ENCODE data around the gene ZRANB2.

ZRANB2 gene

DNA sequence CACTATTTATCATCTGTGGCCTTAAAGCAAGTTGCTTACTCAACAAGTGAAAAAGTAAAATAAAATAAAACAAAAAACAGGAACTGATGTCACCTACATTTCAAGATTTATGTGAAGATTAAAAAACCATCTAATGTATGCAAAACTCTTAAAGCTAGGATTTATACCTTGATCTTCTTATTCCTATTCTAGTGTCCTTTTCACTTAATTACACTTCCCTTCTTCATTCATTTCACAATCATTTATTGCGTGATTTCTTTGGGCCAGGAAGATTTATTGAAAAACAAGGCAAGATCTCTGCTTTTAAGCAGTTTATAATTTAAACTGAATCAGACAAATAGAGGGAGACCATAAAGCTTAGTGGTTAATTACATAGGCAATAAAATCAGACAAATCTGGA, 51.9 kb downstream of the ZRANB2 start:
- no peak for DNase-seq (ENCODE audit: low read depth in 2 of 2)

DNA sequence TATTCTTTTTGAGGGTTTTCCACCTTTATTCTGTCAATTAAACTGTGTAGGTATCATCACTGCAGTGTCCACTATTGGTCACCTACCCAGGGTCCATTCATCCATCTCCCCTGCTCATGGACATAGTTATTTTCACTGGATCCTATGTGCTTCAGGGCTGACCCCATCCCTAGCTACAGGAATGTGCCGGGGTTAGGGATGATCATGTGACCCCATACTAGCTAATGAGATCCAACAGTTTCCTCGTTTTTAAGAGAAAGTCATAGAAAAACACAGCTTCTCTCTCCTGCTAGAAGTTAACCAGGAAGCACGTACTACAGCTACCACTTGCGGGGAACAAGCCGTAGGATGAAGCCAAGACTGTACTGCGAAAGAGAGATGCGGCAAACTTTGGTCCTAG, 52.8 kb downstream of the ZRANB2 start:
- DNase-seq (ENCODE audit: low read depth in 2 of 2) = no peak

DNA sequence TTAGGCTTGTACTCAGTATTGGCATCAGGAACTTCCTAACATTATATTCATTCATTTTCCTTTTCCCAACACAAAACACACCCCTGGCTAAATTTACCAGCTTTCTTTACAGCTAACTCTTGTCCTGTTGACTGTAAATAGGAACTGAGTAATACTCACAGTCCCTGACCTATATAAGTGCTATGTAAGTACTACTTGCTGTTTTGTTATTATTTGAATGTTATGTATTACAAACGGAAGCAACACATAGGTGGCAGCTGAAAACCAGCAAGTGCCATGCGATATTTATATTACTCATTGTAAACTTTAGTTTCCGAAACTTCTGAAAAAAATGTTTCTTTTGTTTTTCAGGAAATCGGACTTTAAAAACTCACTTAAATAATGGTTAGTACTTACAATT, 54.7 kb downstream of the ZRANB2 start:
- DNase-seq (ENCODE audit: low read depth in 2 of 2) = no peak

DNA sequence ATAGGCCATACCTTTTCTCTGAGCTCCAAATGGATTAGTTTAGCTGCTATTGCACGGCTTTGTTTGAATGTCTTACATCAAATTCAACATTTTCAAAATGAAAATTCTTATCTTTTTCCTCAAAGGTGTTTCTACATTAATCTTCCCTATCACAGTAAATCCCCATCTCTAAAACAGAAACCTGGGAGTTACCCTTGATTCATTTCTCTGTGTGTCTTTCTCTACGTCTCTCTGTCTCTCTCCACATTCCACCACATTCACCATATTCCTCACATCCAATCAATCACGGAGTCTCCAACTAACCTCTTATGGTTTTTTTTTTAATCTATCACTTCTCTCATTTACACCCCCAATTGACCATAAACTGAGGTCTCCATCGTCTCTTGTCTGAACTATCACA, 57.3 kb downstream of the ZRANB2 start:
- DNase-seq (ENCODE audit: low read depth in 2 of 2) = no peak

DNA sequence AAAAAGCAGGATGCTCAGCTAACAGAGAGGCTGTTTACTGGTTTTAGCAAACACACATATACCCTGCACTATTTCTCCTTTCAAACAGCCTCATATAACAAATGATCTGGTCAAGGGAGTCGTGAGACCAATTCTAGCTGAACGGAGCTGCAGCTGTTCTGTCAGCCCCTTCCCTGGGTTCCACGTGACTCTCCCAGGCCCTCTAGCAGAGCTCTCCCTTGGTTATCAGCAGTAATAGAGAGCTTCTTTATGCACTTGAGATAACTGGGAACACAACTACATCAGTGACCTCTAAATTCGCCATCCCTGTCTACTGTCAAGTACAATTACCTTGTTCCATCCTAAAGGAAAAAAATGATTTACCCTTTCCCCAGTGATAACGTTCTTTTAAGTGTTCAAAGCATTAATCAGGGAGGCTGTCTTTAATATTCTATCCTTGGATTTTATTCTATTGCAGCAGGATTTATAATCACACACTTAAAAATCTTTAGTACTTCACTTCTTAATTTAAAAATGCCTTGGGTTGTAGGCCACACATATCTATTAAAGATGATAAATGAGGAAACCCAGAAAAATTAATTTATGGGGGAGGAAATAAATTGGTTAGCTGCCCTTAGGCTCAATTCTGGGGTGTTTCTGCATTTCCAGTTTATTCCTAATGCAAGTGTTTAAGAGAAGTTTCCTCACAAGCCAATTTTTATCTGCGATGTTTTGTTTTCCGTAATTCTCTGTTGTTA, 61.4 kb downstream of the ZRANB2 start:
- no peak for DNase-seq (ENCODE audit: low read depth in 2 of 2)

DNA sequence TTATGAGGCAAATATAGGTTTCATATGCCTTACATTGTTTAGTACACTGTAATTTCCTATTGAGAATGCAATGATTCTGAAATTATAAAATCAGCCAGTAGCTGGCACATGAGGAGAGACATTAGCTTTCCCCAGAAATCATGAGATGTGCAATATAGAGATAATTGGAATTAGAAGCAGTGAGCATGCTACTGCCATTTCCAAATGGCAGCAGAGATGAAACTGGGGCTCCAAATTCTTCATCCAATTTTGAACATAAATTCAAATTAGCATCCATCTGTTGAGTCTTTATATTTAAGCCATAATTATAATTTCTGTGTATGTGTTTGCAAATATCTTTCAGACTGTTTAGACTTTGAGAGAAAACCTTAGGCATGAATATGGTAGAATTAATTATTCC, 62.0 kb downstream of the ZRANB2 start:
- DNase-seq (ENCODE audit: low read depth in 2 of 2) = no peak

DNA sequence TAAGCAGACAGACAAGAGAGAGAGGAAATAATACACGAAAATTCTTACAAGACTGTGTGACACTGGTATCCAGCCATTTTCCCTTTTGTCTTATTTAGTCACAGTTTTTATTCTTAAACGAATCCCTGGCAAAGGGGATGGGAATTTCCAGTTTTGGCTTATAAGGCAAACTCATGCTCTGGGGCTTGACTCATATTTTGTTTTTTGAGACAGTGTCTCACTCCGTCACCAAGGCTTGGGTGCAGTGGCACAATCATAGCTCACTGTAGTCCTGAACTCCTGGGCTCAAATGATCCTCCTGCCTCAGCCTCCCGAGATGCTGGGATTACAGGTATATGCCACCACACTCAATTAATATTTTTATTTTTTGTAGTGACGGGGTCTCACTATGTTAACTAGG, 65.1 kb downstream of the ZRANB2 start:
- no peak for DNase-seq (ENCODE audit: low read depth in 2 of 2)

DNA sequence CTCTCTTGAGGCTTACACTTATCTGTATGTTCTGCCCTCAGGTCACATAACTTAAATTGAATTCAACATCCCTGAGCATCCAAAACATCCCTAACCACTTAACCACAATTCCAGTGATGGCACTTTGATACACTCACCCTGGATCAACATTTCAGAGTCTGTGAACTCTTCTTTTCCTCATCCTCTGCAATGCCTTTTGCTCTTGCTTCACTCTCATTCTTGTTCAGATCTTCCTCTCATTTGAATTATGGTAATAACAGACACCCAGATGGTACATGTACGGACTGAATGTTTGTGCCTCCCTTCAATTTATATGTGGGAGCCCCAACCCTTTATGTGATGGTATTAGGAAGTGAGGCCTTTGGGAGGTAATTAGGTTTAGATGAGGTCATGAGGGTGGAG, 66.7 kb downstream of the ZRANB2 start:
- DNase-seq (ENCODE audit: low read depth in 2 of 2) = peak in 1 of 2 experiments; percentile 18

Data from fibroblast of skin of left biceps (primary cell).